ENCODE results near the gene ACSL1.

Gene ACSL1

DNA sequence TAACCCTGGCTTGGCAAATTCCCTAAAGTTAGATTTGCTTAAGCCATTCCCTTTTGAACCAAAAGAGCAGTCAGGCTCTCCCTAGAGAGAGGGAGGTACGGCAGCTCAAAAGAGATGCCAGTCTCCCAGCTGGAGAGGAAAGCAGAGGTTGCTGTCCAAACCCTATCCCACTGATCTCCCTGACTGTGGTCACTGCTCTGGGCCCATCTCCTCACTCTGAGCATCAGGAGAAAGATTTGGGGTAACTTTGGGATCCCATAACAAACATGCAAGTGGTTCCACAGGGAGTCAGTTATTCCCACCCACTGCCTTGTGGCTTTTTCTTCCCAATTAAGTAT, 17.1 kb downstream of the ACSL1 start:
- no peak overlapping the region for H3K4me3 ChIP-seq (ENCODE audit: low read depth, low read length)
- no peak for DNase-seq (ENCODE audit: low read depth)
- TF ChIP-seq, protein P1, sequence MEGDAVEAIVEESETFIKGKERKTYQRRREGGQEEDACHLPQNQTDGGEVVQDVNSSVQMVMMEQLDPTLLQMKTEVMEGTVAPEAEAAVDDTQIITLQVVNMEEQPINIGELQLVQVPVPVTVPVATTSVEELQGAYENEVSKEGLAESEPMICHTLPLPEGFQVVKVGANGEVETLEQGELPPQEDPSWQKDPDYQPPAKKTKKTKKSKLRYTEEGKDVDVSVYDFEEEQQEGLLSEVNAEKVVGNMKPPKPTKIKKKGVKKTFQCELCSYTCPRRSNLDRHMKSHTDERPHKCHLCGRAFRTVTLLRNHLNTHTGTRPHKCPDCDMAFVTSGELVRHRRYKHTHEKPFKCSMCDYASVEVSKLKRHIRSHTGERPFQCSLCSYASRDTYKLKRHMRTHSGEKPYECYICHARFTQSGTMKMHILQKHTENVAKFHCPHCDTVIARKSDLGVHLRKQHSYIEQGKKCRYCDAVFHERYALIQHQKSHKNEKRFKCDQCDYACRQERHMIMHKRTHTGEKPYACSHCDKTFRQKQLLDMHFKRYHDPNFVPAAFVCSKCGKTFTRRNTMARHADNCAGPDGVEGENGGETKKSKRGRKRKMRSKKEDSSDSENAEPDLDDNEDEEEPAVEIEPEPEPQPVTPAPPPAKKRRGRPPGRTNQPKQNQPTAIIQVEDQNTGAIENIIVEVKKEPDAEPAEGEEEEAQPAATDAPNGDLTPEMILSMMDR (IDR thresholded peaks at IDR 0.05; ENCODE audit: low read depth, low read length): no peak
- TF ChIP-seq, protein P2, sequence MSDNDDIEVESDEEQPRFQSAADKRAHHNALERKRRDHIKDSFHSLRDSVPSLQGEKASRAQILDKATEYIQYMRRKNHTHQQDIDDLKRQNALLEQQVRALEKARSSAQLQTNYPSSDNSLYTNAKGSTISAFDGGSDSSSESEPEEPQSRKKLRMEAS (IDR thresholded peaks at IDR 0.05; ENCODE audit: low read depth, low read length): no peak
- no peak for TF ChIP-seq MYC (IDR thresholded peaks at IDR 0.05; ENCODE audit: low read depth, low read length)
- TF ChIP-seq POLR2A (IDR thresholded peaks at IDR 0.05; ENCODE audit: extremely low read depth, insufficient read length): no peak

DNA sequence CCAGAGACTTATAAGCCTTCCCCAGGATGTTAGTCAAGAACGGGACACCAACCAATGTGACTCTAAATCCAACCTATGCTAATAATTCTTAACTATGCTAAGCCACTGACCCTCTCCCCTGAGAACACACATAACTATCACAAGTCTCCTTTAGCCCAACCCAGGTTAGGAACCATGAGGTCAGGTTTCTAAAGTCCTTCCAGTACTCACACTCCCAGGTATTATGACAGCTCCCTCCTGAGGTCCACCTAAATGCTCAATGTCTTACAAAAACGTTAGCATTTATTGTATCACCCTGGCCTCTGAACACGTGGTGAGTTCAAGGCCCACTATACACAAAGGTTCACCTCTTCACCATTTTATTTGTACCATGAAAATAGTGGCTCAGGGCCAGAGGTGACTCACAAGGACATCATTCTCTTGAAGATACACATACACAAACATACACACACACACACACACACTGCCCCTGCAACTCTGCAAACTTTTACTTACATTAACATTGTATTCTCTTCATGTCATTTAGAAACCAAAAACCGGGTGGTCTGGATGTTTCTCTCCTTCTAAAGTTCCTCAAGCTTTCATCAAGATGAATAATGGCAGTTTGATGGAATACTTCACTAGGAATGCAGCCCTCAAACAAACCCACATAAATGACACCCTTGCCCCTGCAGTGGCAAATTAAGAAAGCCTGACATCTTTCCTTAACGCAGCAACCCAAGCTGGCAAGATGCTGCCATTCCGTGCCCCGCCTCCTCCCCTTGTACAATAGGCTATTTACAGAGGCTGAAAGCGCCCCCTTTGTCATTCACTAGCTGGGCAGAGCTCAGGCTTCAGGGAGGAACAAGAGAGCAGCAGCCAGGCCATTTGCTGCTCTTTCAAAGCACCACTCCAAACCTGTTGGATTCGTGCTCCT, 17.7 kb downstream of the ACSL1 start:
- DNase-seq (ENCODE audit: low read depth): no peak
- no peak for TF ChIP-seq MYC (IDR thresholded peaks at IDR 0.05; ENCODE audit: low read depth, low read length)
- TF ChIP-seq POLR2A (IDR thresholded peaks at IDR 0.05; ENCODE audit: extremely low read depth, insufficient read length): no peak
- TF ChIP-seq, protein P1 (IDR thresholded peaks at IDR 0.05; ENCODE audit: low read depth, low read length): no peak
- TF ChIP-seq, protein P2 (IDR thresholded peaks at IDR 0.05; ENCODE audit: low read depth, low read length): no peak
- no peak overlapping the region for H3K4me3 ChIP-seq (ENCODE audit: low read depth, low read length)

DNA sequence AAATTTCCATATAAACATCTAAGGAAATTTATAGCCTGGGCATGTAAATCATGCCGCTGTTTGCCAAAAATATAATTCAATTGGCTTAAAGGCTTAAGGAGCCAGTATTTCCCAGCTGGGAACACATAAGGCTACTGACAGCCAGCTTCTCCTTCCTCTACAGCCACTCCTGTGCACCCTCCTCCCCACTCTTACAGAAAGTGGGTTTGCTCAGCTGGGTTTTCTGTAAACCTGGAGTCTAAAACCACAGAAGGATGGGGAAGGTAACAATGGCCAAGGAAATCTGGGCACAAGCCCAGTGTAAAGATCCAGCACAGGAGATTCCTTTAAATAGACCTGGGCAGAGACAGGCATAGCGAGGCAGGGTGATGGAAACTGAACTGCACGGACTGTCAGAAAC, 18.5 kb downstream of the ACSL1 start:
- TF ChIP-seq, protein P1 (IDR thresholded peaks at IDR 0.05; ENCODE audit: low read depth, low read length): no peak
- TF ChIP-seq MYC (IDR thresholded peaks at IDR 0.05; ENCODE audit: low read depth, low read length) (no peak), POLR2A (IDR thresholded peaks at IDR 0.05; ENCODE audit: extremely low read depth, insufficient read length) (no peak)
- TF ChIP-seq, protein P2 (IDR thresholded peaks at IDR 0.05; ENCODE audit: low read depth, low read length): no peak
- DNase-seq (ENCODE audit: low read depth): no peak

DNA sequence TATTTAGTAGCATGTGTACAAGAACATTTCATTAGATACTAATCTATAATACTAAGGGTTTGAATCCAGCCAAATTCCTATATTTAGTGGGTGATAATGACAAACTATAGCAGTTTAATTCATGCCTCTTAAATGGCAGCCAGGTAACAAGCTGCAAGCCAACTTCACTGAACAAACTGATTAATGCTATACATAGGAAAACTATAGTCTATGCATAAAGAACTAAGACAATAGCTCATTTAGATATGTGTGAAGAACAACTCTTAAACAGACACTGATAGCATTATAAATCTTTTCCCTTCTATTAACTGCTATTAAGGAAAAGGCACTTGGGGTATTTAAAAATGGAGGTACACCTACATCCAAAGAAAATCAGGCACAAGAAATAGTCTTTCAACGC, 19.1 kb downstream of the ACSL1 start:
- no peak for TF ChIP-seq POLR2A (IDR thresholded peaks at IDR 0.05; ENCODE audit: extremely low read depth, insufficient read length)
- TF ChIP-seq, protein P2 (IDR thresholded peaks at IDR 0.05; ENCODE audit: low read depth, low read length): no peak
- TF ChIP-seq, protein P1 (IDR thresholded peaks at IDR 0.05; ENCODE audit: low read depth, low read length): no peak
- TF ChIP-seq MYC (IDR thresholded peaks at IDR 0.05; ENCODE audit: low read depth, low read length): no peak
- DNase-seq (ENCODE audit: low read depth): no peak
- no peak overlapping the region for H3K4me3 ChIP-seq (ENCODE audit: low read depth, low read length)

More for the DNA sequence above, 18.5 kb downstream of the ACSL1 start:
- no peak overlapping the region for H3K4me3 ChIP-seq (ENCODE audit: low read depth, low read length)

DNA sequence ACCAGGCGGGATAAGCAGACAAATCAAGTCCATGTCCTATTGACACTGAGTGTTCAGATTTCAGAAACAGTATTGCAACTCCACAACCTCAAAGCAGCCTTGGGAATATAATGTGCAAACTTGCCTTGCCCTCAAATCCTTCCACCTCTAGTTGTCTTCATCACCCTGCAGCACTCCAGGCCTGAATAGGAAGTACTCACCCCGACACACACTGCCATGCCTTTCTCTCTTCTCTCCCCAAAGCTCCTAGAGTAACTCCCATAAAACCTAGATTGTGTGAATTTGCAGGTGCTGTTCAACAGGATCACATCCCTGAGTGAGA, 19.6 kb downstream of the ACSL1 start:
- no peak for TF ChIP-seq POLR2A (IDR thresholded peaks at IDR 0.05; ENCODE audit: extremely low read depth, insufficient read length)
- TF ChIP-seq, protein P2 (IDR thresholded peaks at IDR 0.05; ENCODE audit: low read depth, low read length): no peak
- TF ChIP-seq MYC (IDR thresholded peaks at IDR 0.05; ENCODE audit: low read depth, low read length): no peak
- TF ChIP-seq, protein P1 (IDR thresholded peaks at IDR 0.05; ENCODE audit: low read depth, low read length): no peak
- no peak for DNase-seq (ENCODE audit: low read depth)

More for the DNA sequence above, 19.6 kb downstream of the ACSL1 start:
- H3K4me3 ChIP-seq (ENCODE audit: low read depth, low read length): no peak overlapping the region

All from NB4 (cell line).